ENCODE data around the gene CMTM5.

- TF ChIP-seq CTCF (IDR thresholded peaks at IDR 0.05; ENCODE audit: low read depth, low read length) (no peak), POLR2A (IDR thresholded peaks at IDR 0.05; ENCODE audit: extremely low read depth, insufficient read length) (no peak)
Measured at GRCh38 chr14:23355871-23356435, 20.9 kb upstream of the CMTM5 start.
